ENCODE data around the gene EFCAB14. TPM values are rescaled to one million over a fixed set of nuclear protein-coding genes. Genes with fewer than 3 reads are reported as not detected.

Gene EFCAB14
- total RNA-seq, 1 donor from 2014 or later, result 99.8 TPM

DNA sequence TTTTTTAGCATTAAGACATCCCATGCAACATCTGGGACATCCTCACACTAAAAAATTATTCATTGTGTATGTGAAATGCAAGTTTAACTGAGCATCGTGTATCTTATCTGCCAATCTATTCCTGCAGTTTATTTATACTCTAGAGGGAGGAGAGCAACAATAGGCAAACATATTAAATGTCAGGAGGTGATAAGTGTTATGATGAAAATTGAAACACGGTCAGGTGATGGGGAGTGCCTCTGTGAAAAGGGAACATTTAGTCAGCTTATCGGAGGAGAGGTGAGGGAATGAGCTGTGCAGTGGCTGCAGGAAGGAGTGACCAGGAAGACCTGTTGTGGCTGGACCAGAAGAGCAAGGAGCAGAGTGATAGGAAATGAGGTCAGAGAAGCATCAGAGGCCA, 775 bp upstream of the EFCAB14 start:
- no peak for TF ChIP-seq CTCF (IDR thresholded peaks at IDR 0.05)
- Histone ChIP-seq H3K36me3 (peaks cover 6 to 13% of the 10 kb centered on the region in 2 donors), H3K27me3 (no peaks in the 10 kb centered on the region), H3K9me3 (no peaks in the 10 kb centered on the region), H3K27ac (peak overlapping the region; percentile 78 to 93), H3K4me3 (peak overlapping the region; percentile 97 to 99), H3K4me1 (peaks cover 12 to 22% of the 10 kb centered on the region in 2 donors)
- intact Hi-C loops (cut with DNase I), result loop anchor here (1.0 to 10.0 kb wide), 6 partner anchors 51 to 325 kb away; partner anchors contain the start of genes ATPAF1, FAAH, MKNK1 and MOB3C
- no peak for DNase-seq (ENCODE audit: low spot score in 2 of 2)

GRCh38 chr1:46718340-46718726, 581 bp downstream of the EFCAB14 start:
- intact Hi-C loops (cut with DNase I), result loop anchor here (2.0 kb wide), 3 partner anchors 102 to 324 kb away; partner anchors contain the start of genes FAAH and MOB3C
- no peak for DNase-seq (ENCODE audit: low spot score in 2 of 2)

GRCh38 chr1:46717654-46718053, 1.3 kb downstream of the EFCAB14 start:
- TF ChIP-seq CTCF (IDR thresholded peaks at IDR 0.05), result no peak
- H3K27ac ChIP-seq, result no peak overlapping the region
- intact Hi-C loops (cut with DNase I), result loop anchor here (2.0 kb wide), 3 partner anchors 101 to 323 kb away; partner anchors contain the start of genes FAAH and MOB3C
- no peak for DNase-seq (ENCODE audit: low spot score in 2 of 2)
- no peaks in the 10 kb centered on the region for H3K27me3 ChIP-seq
- H3K9me3 ChIP-seq, result no peaks in the 10 kb centered on the region
- peak overlapping the region; percentile 97 to 99 for H3K4me3 ChIP-seq
- H3K4me1 ChIP-seq, result peaks cover 12 to 22% of the 10 kb centered on the region in 2 donors
- H3K36me3 ChIP-seq, result peaks cover 12 to 20% of the 10 kb centered on the region in 2 donors

More at GRCh38 chr1:46718340-46718726, 581 bp downstream of the EFCAB14 start:
- Histone ChIP-seq H3K36me3 (peaks cover 6 to 14% of the 10 kb centered on the region in 2 donors), H3K4me1 (peaks cover 12 to 22% of the 10 kb centered on the region in 2 donors), H3K9me3 (no peaks in the 10 kb centered on the region), H3K4me3 (peak overlapping the region; percentile 97 to 99), H3K27ac (peak overlapping the region; percentile 78 to 93), H3K27me3 (no peaks in the 10 kb centered on the region)
- TF ChIP-seq CTCF (IDR thresholded peaks at IDR 0.05), result no peak

GRCh38 chr1:46714976-46715375, 3.9 kb downstream of the EFCAB14 start:
- peaks cover 12 to 22% of the 10 kb centered on the region in 2 donors for H3K4me1 ChIP-seq
- H3K27ac ChIP-seq, result no peak overlapping the region
- no peak overlapping the region for H3K4me3 ChIP-seq
- DNase-seq (ENCODE audit: low spot score in 2 of 2), result no peak
- H3K36me3 ChIP-seq, result peaks cover 14 to 33% of the 10 kb centered on the region in 2 donors
- no peaks in the 10 kb centered on the region for H3K27me3 ChIP-seq
- intact Hi-C loops (cut with DNase I), result no loop called here
- no peaks in the 10 kb centered on the region for H3K9me3 ChIP-seq
- no peak for TF ChIP-seq CTCF (IDR thresholded peaks at IDR 0.05)

DNA sequence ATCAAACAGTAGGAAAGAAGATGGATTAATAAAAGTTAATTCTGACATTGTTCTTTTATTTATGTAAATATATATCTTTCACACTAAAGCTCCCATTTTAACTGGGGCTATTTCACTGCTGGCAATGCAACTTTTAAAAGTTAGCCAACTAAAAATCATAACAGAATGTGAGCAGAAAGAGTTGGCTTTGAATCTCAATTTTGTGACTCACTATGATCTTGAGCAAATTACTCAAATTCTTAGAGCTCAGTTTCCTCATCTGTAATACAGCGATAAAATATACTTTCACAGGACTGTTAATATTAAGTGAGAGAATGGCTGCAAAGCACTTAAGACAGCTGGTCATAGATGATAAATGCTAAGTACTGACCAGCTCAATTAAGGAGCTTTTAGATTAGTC, 10.8 kb downstream of the EFCAB14 start:
- Histone ChIP-seq H3K27ac (no peak overlapping the region), H3K4me3 (no peak overlapping the region), H3K27me3 (no peaks in the 10 kb centered on the region), H3K9me3 (no peaks in the 10 kb centered on the region), H3K36me3 (peaks cover 36 to 71% of the 10 kb centered on the region in 2 donors), H3K4me1 (no peaks in the 10 kb centered on the region)
- no peak for TF ChIP-seq CTCF (IDR thresholded peaks at IDR 0.05)
- no peak for DNase-seq (ENCODE audit: low spot score in 2 of 2)
- intact Hi-C loops (cut with DNase I), result no loop called here

Measured in ascending aorta (tissue), 2 donors.